VCaP (cell line): ENCODE results near the gene CELF5.
A peak's percentile ranks its signal among the peaks of the same experiment; 100 is the strongest.

Experiments used
- H3K27ac ChIP-seq: fragments of 450-650 bp; 2 replicates; pipeline ENCODE4 v1.5.1; 2017
- CTCF ChIP-seq: fragments of 450-650 bp; conservative IDR thresholded peaks from 2 replicates; pipeline ENCODE4 v1.5.1; 2017; ENCODE audit warnings: mild to moderate bottlenecking, moderate library complexity

Gene CELF5

GRCh38 chr19:3224346-3225168 lies at the start of gene CELF5:
CELF5 (plus strand) TSS chr19:3224661; CDS start chr19:3224740, 79 bp downstream.
- no peak within 1 kb of the TSS for H3K27ac ChIP-seq
- TF ChIP-seq CTCF, result peak; percentile 82

- peak overlapping the region; percentile 68 for H3K27ac ChIP-seq
- TF ChIP-seq CTCF, result no peak
These were observed 48.4 kb upstream of the CELF5 start for GRCh38 chr19:3175781-3176714.

- H3K27ac ChIP-seq, result peak overlapping the region; percentile 68
These were observed 47.6 kb upstream of the CELF5 start for GRCh38 chr19:3176715-3177501.

GRCh38 chr19:3178377-3178972 lies 46.0 kb upstream of the CELF5 start, which contains the start of gene S1PR4:
S1PR4 (plus strand) TSS chr19:3178769; CDS start chr19:3178793, 24 bp downstream.
- TF ChIP-seq CTCF, result no peak
- H3K27ac ChIP-seq, result no peak within 1 kb of the TSS

More at GRCh38 chr19:3176715-3177501, 47.6 kb upstream of the CELF5 start:
- no peak for TF ChIP-seq CTCF

GRCh38 chr19:3178973-3179738 lies 45.3 kb upstream of the CELF5 start:
- no peak overlapping the region for H3K27ac ChIP-seq
- no peak for TF ChIP-seq CTCF

- H3K27ac ChIP-seq, result no peak overlapping the region
These were observed 44.6 kb upstream of the CELF5 start for GRCh38 chr19:3179739-3180293.

More at GRCh38 chr19:3179739-3180293, 44.6 kb upstream of the CELF5 start:
- no peak for TF ChIP-seq CTCF
